H1 (cell line): Measurements from ENCODE around the gene MYO1D. TPM values are rescaled to one million over a fixed set of nuclear protein-coding genes. Genes with fewer than 3 reads are reported as not detected.

Experiments
- CHD7 ChIP-seq: fragments of 300-600 bp; sonication (generic); IDR thresholded peaks from 2 replicates; pipeline ENCODE4 v1.7.1; 2012; ENCODE audit warnings: low read length, moderate library complexity, mild to moderate bottlenecking, inconsistent platforms; ENCODE audit not compliant: insufficient replicate concordance
- FOSL1 ChIP-seq: IDR thresholded peaks from 2 replicates; pipeline ENCODE4 v1.6.1; 2011; ENCODE audit warnings: mild to moderate bottlenecking, low read depth, low read length, moderate library complexity; ENCODE audit not compliant: insufficient read depth
- JUND ChIP-seq: IDR thresholded peaks from 2 replicates; pipeline ENCODE4 v1.6.1; 2011; ENCODE audit warnings: mild to moderate bottlenecking, improper control_type of control experiment, low read length
- PHF8 ChIP-seq: fragments of 200-600 bp; sonication (generic); conservative IDR thresholded peaks from 2 replicates; pipeline ENCODE4 v1.7.1; 2012; ENCODE audit warnings: low read depth, mild to moderate bottlenecking, inconsistent platforms, low read length, moderate library complexity
- SAP30 ChIP-seq: fragments of 300-600 bp; sonication (generic); IDR thresholded peaks from 2 replicates; pipeline ENCODE4 v1.7.1; 2012; ENCODE audit warnings: low read length, moderate library complexity, mild to moderate bottlenecking, inconsistent platforms; ENCODE audit not compliant: insufficient read depth, insufficient replicate concordance
- SUZ12 ChIP-seq: fragments of 200-600 bp; sonication (generic); IDR thresholded peaks from 2 replicates; pipeline ENCODE4 v1.6.1; 2012; ENCODE audit warnings: mild to moderate bottlenecking, inconsistent platforms, low read length, moderate library complexity, mixed read lengths
- TBP ChIP-seq: IDR thresholded peaks from 2 replicates; pipeline ENCODE4 v1.6.1; 2011; ENCODE audit warnings: low read depth, low read length, improper control_type of control experiment
- TCF12 ChIP-seq: IDR thresholded peaks from 2 replicates; pipeline ENCODE4 v1.6.1; 2011; ENCODE audit warnings: low read depth, mild to moderate bottlenecking, low read length
- TEAD4 ChIP-seq: IDR thresholded peaks from 2 replicates; pipeline ENCODE4 v1.6.1; 2012; ENCODE audit warnings: low read depth, low read length, inconsistent platforms, mixed read lengths
- YY1 ChIP-seq: IDR thresholded peaks from 2 replicates; pipeline ENCODE4 v1.6.1; 2011; ENCODE audit warnings: low read depth, mild to moderate bottlenecking, low read length
- polyA plus RNA-seq, 7 experiments: library from polyadenylated mRNA; depleted of rRNA in 3 of 7; stranded (reverse) in 5 of 7; unstranded in 2 of 7; fragments of >200 nt in 5 of 7; fragments of 200-250 nt in 2 of 7; gene quantifications; 1 replicate in 5 of 7; 2 replicates in 1 of 7; 4 replicates in 1 of 7; pipeline versions ENCODE4 v1.2.1 to v1.2.3, GENCODE V29; 2011 to 2013; ENCODE audit warnings: missing spikeins in 2 of 7, mixed read lengths in 2 of 7
- total RNA-seq: library from RNA; stranded (reverse); fragmentation: NEBNext Ultra II Directional; extraction: Animal tissue kit (Norgen Biotek cat#: 25700); gene quantifications from 2 replicates; pipeline ENCODE4 v1.2.1, GENCODE V29; 2021

The MYO1D gene
- total and polyA plus RNA-seq, 2 of the 8 experiments (the other 6 are each of a cell fraction or from before 2014, with no cell fraction given): 6.5 to 25.4 TPM

- TF ChIP-seq CHD7 (no peak), PHF8 (no peak), FOSL1 (no peak), SUZ12 (no peak), TEAD4 (no peak), TCF12 (no peak), SAP30 (no peak), YY1 (no peak), TBP (no peak), JUND (no peak)
- TF ChIP-seq, all 59 proteins: peak for 0
These were observed 430.0 kb downstream of the MYO1D start (continued) for GRCh38 chr17:32446949-32447348.
